MG63 (cell line): Measurements from ENCODE around the gene TCN2. TPM values are rescaled to one million over a fixed set of nuclear protein-coding genes. Genes with fewer than 3 reads are reported as not detected.
A peak's percentile ranks its signal among the peaks of the same experiment; 100 is the strongest.
"Not testable (repeated sequence)": the region's sequence is repeated elsewhere in the genome, so short reads cannot be mapped to it uniquely, and the experiment has no call there.

Experiments
- DNase-seq: peaks from one replicate; pipeline ENCODE4 v3.0.0-alpha.2; 2020
- H3K27me3 ChIP-seq: fragments of 250-450 bp; sonication (Bioruptor Pico); 2 replicates; pipeline ENCODE4 v1.5.1; 2020; ENCODE audit warnings: mild to moderate bottlenecking, moderate library complexity
- H3K36me3 ChIP-seq: fragments of 250-450 bp; sonication (Bioruptor Pico); 2 replicates; pipeline ENCODE4 v1.5.1; 2020; ENCODE audit warnings: mild to moderate bottlenecking, moderate library complexity
- H3K4me3 ChIP-seq: fragments of 250-450 bp; sonication (Bioruptor Pico); 2 replicates; pipeline ENCODE4 v1.5.1; 2020; ENCODE audit warnings: mild to moderate bottlenecking, moderate library complexity
- H3K9me3 ChIP-seq: fragments of 250-450 bp; sonication (Bioruptor Pico); 2 replicates; pipeline ENCODE4 v1.5.1; 2020; ENCODE audit warnings: mild to moderate bottlenecking, moderate library complexity
- total RNA-seq: library from RNA; depleted of rRNA; stranded (reverse); fragments of >200 nt; shearing (Covaris generic); gene quantifications from 2 replicates; pipeline ENCODE4 v1.2.3, GENCODE V29; 2014; ENCODE audit warnings: low replicate concordance

The TCN2 gene
- total RNA-seq, 1 experiment from 2014 or later, result 1.2 TPM

DNA sequence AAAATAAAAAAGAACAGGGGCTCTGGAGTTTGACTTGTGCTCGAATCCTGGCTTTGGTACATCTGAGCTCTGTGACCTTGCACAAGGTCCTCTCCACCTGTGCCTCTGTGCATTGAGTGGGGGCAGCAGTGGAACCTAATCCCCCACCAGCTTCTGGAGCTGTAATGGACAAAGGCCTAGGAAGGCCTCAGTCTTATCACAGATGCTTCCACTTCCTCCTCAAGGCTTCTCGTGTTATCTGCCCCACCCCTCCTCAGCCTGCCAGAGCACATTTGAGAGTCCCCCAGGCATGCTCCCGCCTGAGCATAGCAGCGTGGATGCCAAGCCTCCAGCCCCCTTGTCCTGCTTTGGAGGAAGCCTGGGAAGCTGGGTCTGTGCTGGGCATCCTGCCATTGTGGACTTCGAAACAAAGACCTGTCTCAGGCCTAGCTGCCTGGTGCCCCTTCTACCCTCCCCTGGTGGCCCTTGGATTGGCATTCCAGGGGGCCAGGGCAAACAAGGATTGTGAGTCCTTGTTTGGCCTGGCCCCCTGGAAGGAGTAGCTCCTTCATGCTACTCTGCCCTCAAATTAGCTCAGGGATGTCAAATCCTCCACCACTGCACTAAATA lies 43.6 kb downstream of the TCN2 start:
- Histone ChIP-seq H3K27me3 (no peaks in the 10 kb centered on the region), H3K36me3 (peaks cover 8% of the 10 kb centered on the region), H3K9me3 (no peaks in the 10 kb centered on the region), H3K4me3 (no peak overlapping the region)
- DNase-seq, result no peak

DNA sequence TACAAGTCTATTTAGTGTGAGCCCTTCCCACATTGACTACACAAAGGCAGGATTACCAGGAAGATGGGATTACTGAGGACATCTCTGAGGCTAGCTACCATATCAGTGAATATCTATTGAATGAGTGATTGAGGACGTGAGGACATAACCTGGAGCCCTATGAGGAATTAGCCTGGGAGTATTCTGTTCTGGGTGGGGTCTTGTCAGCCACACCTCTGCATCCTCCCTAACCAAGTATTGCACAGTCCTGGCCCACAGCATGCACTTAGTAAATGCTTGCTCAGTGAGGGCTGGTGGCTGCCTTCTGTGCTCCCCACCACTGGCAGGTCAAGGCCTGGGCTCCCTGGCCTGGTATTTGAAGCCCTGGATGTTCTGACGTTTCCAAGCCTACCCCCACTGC lies 45.9 kb downstream of the TCN2 start:
- peaks cover 2% of the 10 kb centered on the region for H3K36me3 ChIP-seq
- H3K9me3 ChIP-seq, result no peaks in the 10 kb centered on the region
- no peaks in the 10 kb centered on the region for H3K27me3 ChIP-seq
- no peak for DNase-seq
- no peak overlapping the region for H3K4me3 ChIP-seq

DNA sequence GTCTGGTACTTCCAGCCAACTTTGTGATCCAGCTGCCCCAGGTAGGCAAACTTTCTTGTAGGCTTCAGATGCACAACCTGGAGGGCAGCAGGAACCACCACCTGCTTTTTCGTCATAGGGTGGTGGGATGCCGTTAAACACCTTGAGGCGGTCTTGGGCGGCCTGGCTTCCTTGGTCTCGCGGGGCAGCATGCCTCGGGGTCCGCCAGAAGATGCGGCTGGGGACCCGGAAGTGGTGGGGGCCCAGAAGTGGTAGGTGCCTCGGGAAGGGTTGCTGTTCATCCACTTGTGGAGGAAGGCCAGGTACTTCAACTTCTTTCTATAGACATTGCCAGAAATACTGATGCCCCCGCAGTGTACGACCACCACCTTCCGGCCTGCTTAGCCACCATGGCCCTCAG lies 47.4 kb downstream of the TCN2 start:
- DNase-seq, result no peak
- H3K4me3 ChIP-seq, result no peak overlapping the region
- no peaks in the 10 kb centered on the region; the same call in 1 of the 2 replicates for H3K36me3 ChIP-seq
- H3K27me3 ChIP-seq, result no peaks in the 10 kb centered on the region
- H3K9me3 ChIP-seq, result no peaks in the 10 kb centered on the region

DNA sequence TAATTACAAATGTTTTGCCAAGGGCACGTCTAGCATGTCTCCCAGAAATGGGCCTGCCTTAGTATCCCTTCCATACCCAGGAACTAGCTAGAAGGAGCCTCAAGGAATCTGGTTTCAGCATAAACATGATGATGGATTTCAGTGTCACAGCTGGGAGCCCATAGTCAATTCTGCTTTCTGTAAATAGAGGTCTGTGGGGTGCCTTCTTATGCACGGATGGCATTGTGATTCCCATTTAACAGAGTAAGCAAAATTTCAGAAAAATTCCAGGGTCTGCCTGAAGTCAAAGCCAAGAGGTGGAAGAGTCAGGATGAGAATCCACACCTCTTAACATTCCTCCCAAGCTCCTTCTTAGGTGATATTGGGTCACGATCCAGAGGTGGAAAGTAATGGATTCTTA lies 48.6 kb downstream of the TCN2 start:
- no peaks in the 10 kb centered on the region for H3K9me3 ChIP-seq
- H3K36me3 ChIP-seq, result no peaks in the 10 kb centered on the region; the same call in 1 of the 2 replicates
- no peak for DNase-seq
- H3K4me3 ChIP-seq, result no peak overlapping the region
- no peaks in the 10 kb centered on the region for H3K27me3 ChIP-seq

DNA sequence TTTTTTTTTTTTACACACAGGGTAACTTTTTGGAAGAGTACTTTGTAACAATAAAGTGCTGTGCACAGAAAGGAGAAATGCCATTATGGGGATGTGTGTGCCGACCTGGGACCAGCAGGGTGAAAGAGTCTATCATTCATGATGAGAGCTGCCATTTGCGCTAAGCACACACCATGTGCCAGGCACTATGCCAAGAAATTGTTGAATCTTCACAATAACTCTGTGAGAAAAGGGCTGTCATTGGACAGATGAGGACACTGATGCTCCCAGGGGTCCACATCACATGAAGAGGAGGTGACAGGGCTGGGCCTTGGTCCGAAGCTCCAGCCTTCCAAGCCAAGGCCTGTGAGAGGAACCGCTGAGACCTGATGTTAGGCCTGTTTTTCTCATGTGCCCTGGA lies 55.1 kb downstream of the TCN2 start:
- Histone ChIP-seq H3K9me3 (no peaks in the 10 kb centered on the region), H3K4me3 (no peak overlapping the region), H3K36me3 (peaks cover 8% of the 10 kb centered on the region), H3K27me3 (no peaks in the 10 kb centered on the region)
- no peak for DNase-seq

DNA sequence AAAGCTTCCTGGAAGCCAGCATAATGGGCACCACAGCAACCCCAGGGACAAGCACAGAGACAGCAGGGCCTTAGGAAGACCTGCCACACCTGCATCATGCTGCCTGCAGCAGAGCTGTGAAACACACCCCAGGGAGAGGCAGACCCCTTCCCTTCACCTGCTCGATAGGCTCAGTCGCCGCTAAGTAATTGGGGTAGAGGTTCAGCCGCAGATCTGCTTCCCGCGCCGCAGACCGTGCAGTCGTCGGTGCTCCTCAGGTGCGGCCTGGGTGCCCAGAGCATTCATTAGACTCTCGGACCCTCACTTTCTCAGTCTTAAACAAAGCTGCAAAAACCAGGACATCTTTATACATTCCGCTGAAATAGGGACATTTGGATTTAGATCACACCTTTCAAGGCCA lies 57.8 kb downstream of the TCN2 start:
- Histone ChIP-seq H3K4me3 (no peak overlapping the region), H3K36me3 (peaks cover 8% of the 10 kb centered on the region), H3K27me3 (no peaks in the 10 kb centered on the region), H3K9me3 (no peaks in the 10 kb centered on the region)
- no peak for DNase-seq

DNA sequence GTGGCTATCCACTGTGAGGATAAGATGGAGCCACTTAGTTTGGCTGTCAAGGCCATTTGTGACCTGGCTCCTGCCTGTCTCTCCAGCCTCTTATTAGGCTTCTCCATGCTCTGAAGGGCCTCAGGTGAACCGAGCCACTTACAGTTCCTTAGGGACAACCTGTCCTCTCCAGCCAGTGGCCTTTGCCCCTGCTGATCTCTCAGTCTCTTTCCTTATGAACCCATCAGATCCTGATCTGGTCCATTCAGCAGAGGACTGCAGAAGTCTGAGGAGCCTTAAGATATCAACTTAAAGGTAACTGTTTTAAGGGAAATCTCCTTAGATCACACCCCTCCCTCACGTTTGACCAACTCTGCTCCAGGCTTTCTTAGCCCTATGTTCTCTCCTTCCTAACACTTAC lies 58.3 kb downstream of the TCN2 start:
- H3K36me3 ChIP-seq, result peaks cover 8% of the 10 kb centered on the region
- H3K27me3 ChIP-seq, result no peaks in the 10 kb centered on the region
- no peak for DNase-seq
- H3K9me3 ChIP-seq, result no peaks in the 10 kb centered on the region
- H3K4me3 ChIP-seq, result no peak overlapping the region

DNA sequence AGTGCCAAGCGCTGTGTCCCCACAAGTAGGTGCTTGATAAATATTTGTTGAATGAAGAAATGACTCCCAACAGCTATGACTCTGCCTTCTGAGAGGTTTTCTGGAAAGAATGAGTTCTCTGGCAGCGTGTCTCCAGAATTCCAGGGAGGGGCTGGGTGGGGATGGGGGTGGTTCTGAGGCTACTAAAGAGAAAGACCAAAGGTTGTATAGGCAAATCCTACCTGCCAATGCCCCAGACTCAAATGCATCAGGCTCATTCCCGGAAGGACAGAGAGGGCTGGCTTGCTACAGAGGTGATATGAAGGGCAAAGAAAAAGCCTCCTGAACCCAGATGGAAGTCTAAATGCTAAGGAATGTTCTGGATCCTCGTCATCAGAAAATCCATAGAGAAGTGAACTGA lies 58.8 kb downstream of the TCN2 start:
- DNase-seq, result no peak
- Histone ChIP-seq H3K9me3 (no peaks in the 10 kb centered on the region), H3K36me3 (peaks cover 8% of the 10 kb centered on the region), H3K4me3 (no peak overlapping the region), H3K27me3 (no peaks in the 10 kb centered on the region)

DNA sequence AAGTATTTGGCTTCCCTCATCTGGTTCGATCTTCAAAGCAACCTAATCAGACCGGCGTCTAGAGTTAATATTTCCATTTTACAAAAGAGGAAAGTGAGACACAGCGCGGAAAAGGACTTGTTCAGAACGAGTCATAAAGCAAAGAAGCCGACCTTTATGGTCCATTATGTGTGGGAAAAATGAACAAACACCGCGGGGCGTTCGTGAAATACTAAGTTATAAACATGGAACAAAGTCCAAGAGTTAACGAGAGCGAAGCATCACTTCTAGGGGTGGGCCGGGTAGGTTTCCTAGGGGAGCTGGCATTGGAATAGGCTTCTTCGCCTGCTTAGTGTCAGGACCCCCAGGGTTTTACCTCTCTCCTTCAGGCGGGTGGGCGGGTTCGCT lies 60.1 kb downstream of the TCN2 start:
- Histone ChIP-seq H3K36me3 (peaks cover 6% of the 10 kb centered on the region), H3K4me3 (peak overlapping the region; percentile 74), H3K9me3 (no peaks in the 10 kb centered on the region), H3K27me3 (no peaks in the 10 kb centered on the region)
- DNase-seq, result no peak

DNA sequence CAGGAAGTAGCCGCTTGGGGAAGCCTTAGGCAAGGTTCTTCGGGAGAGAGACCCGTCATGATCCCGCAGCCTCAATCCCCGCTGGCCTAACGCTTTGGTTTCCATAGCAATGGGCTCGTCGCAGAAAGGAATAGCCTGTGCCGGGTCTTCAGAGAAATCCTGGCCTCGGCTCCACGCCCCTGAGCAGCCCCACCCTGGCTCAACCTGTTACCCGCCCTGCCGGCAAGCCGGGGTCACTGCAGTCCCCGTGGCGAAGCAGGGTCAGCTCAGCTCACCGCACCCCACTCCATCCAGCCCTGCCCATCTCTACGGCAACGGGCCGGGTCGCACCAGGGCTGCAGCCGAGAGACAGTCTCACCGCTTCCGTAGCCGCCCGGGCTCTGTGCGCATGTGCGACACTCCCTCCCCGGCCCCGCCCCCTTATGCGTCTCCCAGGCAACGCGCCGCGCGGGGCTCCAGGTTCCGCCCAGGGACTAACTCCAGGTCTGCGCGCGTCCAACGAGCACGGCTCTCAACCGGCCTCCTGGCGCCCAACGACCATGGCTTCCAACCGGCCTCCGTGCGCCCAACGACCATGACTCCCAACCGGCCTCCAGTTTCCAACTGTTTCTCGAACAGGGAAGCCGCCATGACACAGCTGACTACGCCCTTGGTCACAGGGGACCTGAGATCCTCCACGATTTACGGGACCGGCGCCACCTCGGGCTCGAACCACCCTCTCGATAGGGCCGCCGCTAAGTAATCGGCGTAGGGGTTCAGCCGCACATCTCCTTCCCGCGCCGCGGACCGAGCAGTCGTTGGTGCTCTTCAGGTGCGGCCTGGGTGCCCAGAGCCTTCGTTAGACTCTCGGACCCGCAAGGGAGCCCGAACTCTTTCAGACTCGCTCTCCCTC lies 60.8 kb downstream of the TCN2 start, which contains the start of gene DUSP18:
Gene DUSP18 (minus strand): TSS at position 382 of the 892 bp plus-strand sequence. CDS start 3,872 bp downstream, outside the sequence.
- Histone ChIP-seq H3K4me3 (peak within 1 kb of the TSS; percentile 74), H3K36me3 (peaks cover 6% of the 10 kb centered on the region), H3K9me3 (no peaks in the 10 kb centered on the region), H3K27me3 (no peaks in the 10 kb centered on the region)
- DNase-seq, result peak; percentile 89

DNA sequence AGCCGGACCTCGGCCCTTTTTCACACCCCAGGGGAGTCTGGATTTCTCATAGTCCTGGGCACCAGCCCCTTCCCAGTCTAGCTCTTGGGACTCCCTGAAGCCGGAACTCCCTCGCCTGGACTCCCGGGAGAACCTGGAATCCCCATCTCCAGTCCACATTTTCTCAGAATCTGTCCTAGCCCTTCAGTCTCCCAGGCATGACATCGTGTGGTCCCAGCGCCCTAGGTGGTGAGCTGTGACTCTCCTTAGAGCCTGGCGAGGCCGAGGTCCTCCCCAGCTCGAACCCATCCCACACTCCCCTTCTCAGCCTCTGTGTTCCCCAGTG lies 61.4 kb downstream of the TCN2 start:
- Histone ChIP-seq H3K36me3 (peaks cover 4% of the 10 kb centered on the region), H3K4me3 (peak overlapping the region; percentile 74), H3K27me3 (no peaks in the 10 kb centered on the region), H3K9me3 (no peaks in the 10 kb centered on the region)
- no peak for DNase-seq

DNA sequence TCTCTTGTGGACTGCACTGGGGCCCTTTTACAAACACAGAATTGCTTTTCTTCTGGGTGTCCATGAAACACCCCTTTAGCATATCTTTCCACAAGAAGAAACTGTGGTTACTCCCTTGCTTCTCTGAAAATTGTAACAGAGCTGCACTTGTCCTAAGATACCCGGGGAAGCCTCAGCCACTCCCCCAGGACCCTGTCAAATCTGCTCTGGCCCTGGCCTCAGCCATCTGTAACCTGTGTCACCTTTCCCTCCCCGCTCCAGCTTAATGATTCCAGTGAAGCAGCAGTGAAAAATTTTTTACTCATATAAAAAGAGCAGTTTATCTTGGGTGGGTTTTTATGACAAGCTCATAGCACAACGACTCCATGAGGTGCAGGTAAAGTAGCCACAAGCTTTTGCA lies 64.1 kb downstream of the TCN2 start:
- Histone ChIP-seq H3K36me3 (no peaks in the 10 kb centered on the region), H3K9me3 (no peaks in the 10 kb centered on the region), H3K4me3 (no peak overlapping the region), H3K27me3 (no peaks in the 10 kb centered on the region)
- DNase-seq, result no peak

DNA sequence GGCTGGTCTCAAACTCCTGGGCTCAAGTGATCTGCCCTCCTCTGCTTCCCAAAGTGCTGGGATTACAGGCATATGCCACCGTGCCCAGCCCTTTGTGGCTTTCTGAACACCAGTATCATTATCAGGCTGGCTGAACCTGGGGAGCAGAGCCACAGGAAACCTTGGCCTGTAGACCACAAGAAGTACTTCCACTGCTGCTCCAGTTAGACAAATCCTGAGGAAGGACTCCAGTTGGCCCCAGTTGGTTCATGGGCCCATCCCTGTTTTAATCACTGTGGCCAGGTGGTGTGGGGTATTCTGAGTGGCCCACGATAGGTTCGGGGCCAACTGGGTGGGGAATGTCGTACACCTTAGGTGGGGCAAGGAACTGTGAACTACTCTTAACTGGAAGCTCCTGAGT lies 66.2 kb downstream of the TCN2 start:
- Histone ChIP-seq H3K4me3 (no peak overlapping the region), H3K27me3 (no peaks in the 10 kb centered on the region), H3K36me3 (no peaks in the 10 kb centered on the region), H3K9me3 (no peaks in the 10 kb centered on the region)
- no peak for DNase-seq

DNA sequence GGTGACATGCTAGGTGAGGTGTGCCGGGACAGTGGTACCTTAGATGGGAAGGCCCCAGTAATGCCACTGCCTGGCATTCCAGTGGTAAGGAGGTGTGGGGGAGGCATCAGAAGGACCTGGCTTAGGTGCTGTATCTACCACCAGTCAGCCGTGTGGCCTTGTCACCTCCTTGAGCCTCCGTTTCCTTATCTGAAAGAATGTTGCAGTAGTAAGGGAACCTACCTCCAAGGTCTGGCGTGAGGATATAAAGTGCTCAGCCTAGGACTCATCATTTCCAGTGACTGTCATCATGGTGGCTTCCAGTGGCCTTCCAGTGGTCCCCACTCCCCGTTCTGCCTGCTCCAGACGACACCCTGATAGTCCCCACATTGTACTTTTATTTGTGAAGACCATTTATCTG lies 67.5 kb downstream of the TCN2 start:
- DNase-seq, result no peak
- H3K9me3 ChIP-seq, result no peaks in the 10 kb centered on the region

DNA sequence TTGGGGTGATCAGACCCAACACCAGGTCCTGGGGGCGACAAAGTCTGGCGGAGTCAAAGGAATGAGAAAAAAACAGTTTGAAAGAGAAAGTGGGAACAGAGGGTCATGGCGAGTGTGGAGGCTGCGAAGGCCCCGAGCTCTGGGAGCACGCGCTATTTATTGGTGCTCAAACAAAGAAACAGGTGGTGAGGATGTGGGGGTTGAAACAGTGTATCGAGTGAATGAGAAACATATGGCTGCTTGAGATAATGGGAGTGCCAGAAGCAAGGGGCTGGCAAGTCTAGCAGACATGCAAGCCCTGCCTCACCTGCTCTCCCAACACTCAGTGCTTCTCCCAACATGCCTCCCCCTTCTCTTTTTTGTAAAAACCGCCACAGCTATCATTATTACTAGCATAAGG lies 68.5 kb downstream of the TCN2 start:
- Histone ChIP-seq H3K4me3 (no peak overlapping the region), H3K27me3 (no peaks in the 10 kb centered on the region), H3K36me3 (no peaks in the 10 kb centered on the region), H3K9me3 (no peaks in the 10 kb centered on the region)
- no peak for DNase-seq

More for the DNA sequence above, 67.5 kb downstream of the TCN2 start:
- no peaks in the 10 kb centered on the region for H3K27me3 ChIP-seq
- H3K4me3 ChIP-seq, result no peak overlapping the region
- no peaks in the 10 kb centered on the region for H3K36me3 ChIP-seq

DNA sequence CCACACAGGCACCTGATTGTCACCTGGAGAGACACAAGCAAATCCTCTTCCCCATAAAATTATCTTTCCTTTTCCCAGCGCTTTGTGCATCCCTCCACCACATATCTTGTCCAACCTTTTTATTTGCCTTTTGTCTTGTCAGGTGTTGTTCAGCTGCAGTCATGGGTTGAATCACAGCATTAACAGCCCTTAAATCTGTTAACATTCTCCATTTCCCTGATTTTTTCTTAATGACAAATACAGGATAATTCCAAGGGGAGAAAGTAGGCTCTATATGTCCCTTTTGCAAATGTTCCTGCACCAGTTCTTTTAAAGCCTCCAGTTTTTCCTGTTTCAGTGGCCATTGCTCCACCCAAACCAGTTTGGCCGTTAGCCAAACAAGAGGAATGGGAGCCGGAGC lies 69.6 kb downstream of the TCN2 start:
- H3K36me3 ChIP-seq, H3K4me3 ChIP-seq, DNase-seq, H3K27me3 ChIP-seq, H3K9me3 ChIP-seq: not testable (repeated sequence)
